ENCODE data around the gene SLC22A17.
"Not testable (repeated sequence)": the region's sequence is repeated elsewhere in the genome, so short reads cannot be mapped to it uniquely, and the experiment has no call there.

SLC22A17 gene

GRCh38 chr14:23326491-23327332, 26.0 kb downstream of the SLC22A17 start:
- Histone ChIP-seq H4K20me1 (ENCODE audit: control insufficient read depth, insufficient read depth, low read depth, low read length) (no peaks in the 10 kb centered on the region; the same call in 1 of the 2 replicates), H3K9me2 (replicated peaks; ENCODE audit: control insufficient read depth, low read length) (no peaks in the 10 kb centered on the region), H3K9me3 (ENCODE audit: control insufficient read depth, insufficient read depth, low read length) (no peaks in the 10 kb centered on the region), H3K4me2 (ENCODE audit: low read length) (no peak overlapping the region), H3K36me3 (ENCODE audit: control insufficient read depth, low read length) (peaks cover 44% of the 10 kb centered on the region), H3K27me3 (ENCODE audit: control insufficient read depth, low read length) (no peaks in the 10 kb centered on the region), H3F3A (ENCODE audit: control insufficient read depth, insufficient read depth) (peaks cover 34% of the 10 kb centered on the region), H3K4me3 (ENCODE audit: low read length) (no peak overlapping the region), H3K27ac (ENCODE audit: low read depth, low read length) (no peak overlapping the region), H3K79me2 (ENCODE audit: control insufficient read depth, low read length) (peaks cover 26% of the 10 kb centered on the region), H3K4me1 (ENCODE audit: control insufficient read depth, low read length) (peaks cover 11% of the 10 kb centered on the region)
- TF ChIP-seq EZH2phosphoT487 (IDR thresholded peaks at IDR 0.05; ENCODE audit: borderline replicate concordance, low read length) (no peak), CTCF (IDR thresholded peaks at IDR 0.05; ENCODE audit: low read depth, low read length, poor library complexity, severe bottlenecking) (no peak)

GRCh38 chr14:23325746-23326145, 26.9 kb downstream of the SLC22A17 start:
- H3K9me3 ChIP-seq (ENCODE audit: control insufficient read depth, insufficient read depth, low read length); H3K27me3 ChIP-seq (ENCODE audit: control insufficient read depth, low read length); H3K27ac ChIP-seq (ENCODE audit: low read depth, low read length); H4K20me1 ChIP-seq (ENCODE audit: control insufficient read depth, insufficient read depth, low read depth, low read length); H3K4me2 ChIP-seq (ENCODE audit: low read length); H3K9me2 ChIP-seq (replicated peaks; ENCODE audit: control insufficient read depth, low read length); H3K4me3 ChIP-seq (ENCODE audit: low read length): not testable (repeated sequence)
- Histone ChIP-seq H3K4me1 (ENCODE audit: control insufficient read depth, low read length) (peaks cover 11% of the 10 kb centered on the region), H3F3A (ENCODE audit: control insufficient read depth, insufficient read depth) (peaks cover 34% of the 10 kb centered on the region), H3K36me3 (ENCODE audit: control insufficient read depth, low read length) (peaks cover 44% of the 10 kb centered on the region), H3K79me2 (ENCODE audit: control insufficient read depth, low read length) (peaks cover 29% of the 10 kb centered on the region)

- no peak overlapping the region for H3K27ac ChIP-seq (ENCODE audit: low read depth, low read length)
- no peaks in the 10 kb centered on the region for H3K27me3 ChIP-seq (ENCODE audit: control insufficient read depth, low read length)
- H3K4me3 ChIP-seq (ENCODE audit: low read length), result no peak overlapping the region
- no peaks in the 10 kb centered on the region for H3K9me3 ChIP-seq (ENCODE audit: control insufficient read depth, insufficient read depth, low read length)
- no peak overlapping the region for H3K4me2 ChIP-seq (ENCODE audit: low read length)
- no peak for TF ChIP-seq CTCF (IDR thresholded peaks at IDR 0.05; ENCODE audit: low read depth, low read length, poor library complexity, severe bottlenecking)
- TF ChIP-seq EZH2phosphoT487 (IDR thresholded peaks at IDR 0.05; ENCODE audit: borderline replicate concordance, low read length), result no peak
- peaks cover 18% of the 10 kb centered on the region for H3K4me1 ChIP-seq (ENCODE audit: control insufficient read depth, low read length)
- H3K36me3 ChIP-seq (ENCODE audit: control insufficient read depth, low read length), result peaks cover 51% of the 10 kb centered on the region
- H3K9me2 ChIP-seq (replicated peaks; ENCODE audit: control insufficient read depth, low read length), result no peaks in the 10 kb centered on the region
- H3K79me2 ChIP-seq (ENCODE audit: control insufficient read depth, low read length), result peaks cover 36% of the 10 kb centered on the region
- peaks cover 34% of the 10 kb centered on the region for H3F3A ChIP-seq (ENCODE audit: control insufficient read depth, insufficient read depth)
- no peaks in the 10 kb centered on the region; the same call in 1 of the 2 replicates for H4K20me1 ChIP-seq (ENCODE audit: control insufficient read depth, insufficient read depth, low read depth, low read length)
These were observed 27.7 kb downstream of the SLC22A17 start for GRCh38 chr14:23324993-23325392.

- H3K27ac ChIP-seq (ENCODE audit: low read depth, low read length), result no peak overlapping the region
- H3F3A ChIP-seq (ENCODE audit: control insufficient read depth, insufficient read depth), result peaks cover 34% of the 10 kb centered on the region
These were observed 28.2 kb downstream of the SLC22A17 start for GRCh38 chr14:23324455-23324846.

More at GRCh38 chr14:23324455-23324846, 28.2 kb downstream of the SLC22A17 start:
- TF ChIP-seq EZH2phosphoT487 (IDR thresholded peaks at IDR 0.05; ENCODE audit: borderline replicate concordance, low read length) (no peak), CTCF (IDR thresholded peaks at IDR 0.05; ENCODE audit: low read depth, low read length, poor library complexity, severe bottlenecking) (no peak)
- Histone ChIP-seq H4K20me1 (ENCODE audit: control insufficient read depth, insufficient read depth, low read depth, low read length) (no peaks in the 10 kb centered on the region; the same call in 1 of the 2 replicates), H3K36me3 (ENCODE audit: control insufficient read depth, low read length) (peaks cover 56% of the 10 kb centered on the region), H3K4me3 (ENCODE audit: low read length) (no peak overlapping the region), H3K4me2 (ENCODE audit: low read length) (no peak overlapping the region; the same call in 1 of the 2 replicates), H3K9me3 (ENCODE audit: control insufficient read depth, insufficient read depth, low read length) (no peaks in the 10 kb centered on the region), H3K27me3 (ENCODE audit: control insufficient read depth, low read length) (no peaks in the 10 kb centered on the region), H3K79me2 (ENCODE audit: control insufficient read depth, low read length) (peaks cover 37% of the 10 kb centered on the region), H3K4me1 (ENCODE audit: control insufficient read depth, low read length) (peaks cover 22% of the 10 kb centered on the region), H3K9me2 (replicated peaks; ENCODE audit: control insufficient read depth, low read length) (no peaks in the 10 kb centered on the region)
